Right ventricle myocardium superior (tissue), 1 donor: ENCODE data around the gene C1QTNF3. TPM values are rescaled to one million over a fixed set of nuclear protein-coding genes. Genes with fewer than 3 reads are reported as not detected.

Experiments
- ATAC-seq: fragments of 200-7000 bp; cut with Tn5 transposase; one replicate; pipeline ENCODE4 v1.9.1; 2020; ENCODE audit warnings: mild to moderate bottlenecking; ENCODE audit not compliant: poor library complexity
- DNase-seq: peaks from one replicate; pipeline ENCODE4 v3.0.0-alpha.2; 2020
- intact Hi-C: fragments of 100-400 bp; cut with DNase I; formaldehyde crosslinking; loops from one replicate; pipeline ENCODE4 v1.11.2; 2022
- total RNA-seq: library from RNA; stranded (reverse); fragmentation: NEBNext Ultra II Directional; extraction: Animal tissue kit (Norgen Biotek cat#: 25700); gene quantifications from one replicate; pipeline ENCODE4 v1.2.1, GENCODE V29; 2021
- donor health status: DM: no; HTN: yes; CAD: no; lungs with severe emphysema.

C1QTNF3 gene
- total RNA-seq, 1 donor from 2014 or later = 0.70 TPM

GRCh38 chr5:34007201-34007620 lies 35.8 kb downstream of the C1QTNF3 start:
- ATAC-seq = peak; percentile 35
- intact Hi-C loops = no loop called here
- DNase-seq = peak; percentile 43

- no peak for ATAC-seq
- DNase-seq = no peak
- intact Hi-C loops = no loop called here
Measured at GRCh38 chr5:34005681-34006080, 37.3 kb downstream of the C1QTNF3 start.

GRCh38 chr5:34005211-34005610 lies 37.8 kb downstream of the C1QTNF3 start:
- ATAC-seq (no peak), DNase-seq (no peak)
- intact Hi-C loops = no loop called here

- no peak for ATAC-seq
- no peak for DNase-seq
- intact Hi-C loops = no loop called here
Measured at GRCh38 chr5:34003941-34004340, 39.1 kb downstream of the C1QTNF3 start.

GRCh38 chr5:34002629-34003328 lies 40.2 kb downstream of the C1QTNF3 start:
- ATAC-seq (no peak), DNase-seq (no peak)
- intact Hi-C loops = no loop called here

- no peak for DNase-seq
- no peak for ATAC-seq
- intact Hi-C loops = no loop called here
Measured at GRCh38 chr5:34001241-34001841, 41.7 kb downstream of the C1QTNF3 start.

- intact Hi-C loops = loop anchor here (5.0 kb wide), 1 partner anchor 467 kb away; no protein-coding TSS in a partner anchor
- no peak for ATAC-seq
- no peak for DNase-seq
Measured at GRCh38 chr5:33999978-34000377, 43.0 kb downstream of the C1QTNF3 start.

GRCh38 chr5:33997331-33997983 lies 45.6 kb downstream of the C1QTNF3 start:
- DNase-seq (peak; percentile 52), ATAC-seq (peak; percentile 93)
- intact Hi-C loops = loop anchor here (5.0 kb wide), 1 partner anchor 470 kb away; no protein-coding TSS in a partner anchor

GRCh38 chr5:33995865-33996264 lies 47.1 kb downstream of the C1QTNF3 start:
- DNase-seq (no peak), ATAC-seq (no peak)
- intact Hi-C loops = loop anchor here (5.0 kb wide), 1 partner anchor 471 kb away; no protein-coding TSS in a partner anchor

- ATAC-seq (no peak), DNase-seq (no peak)
- intact Hi-C loops = loop anchor here (5.0 kb wide), 1 partner anchor 472 kb away; no protein-coding TSS in a partner anchor
Measured at GRCh38 chr5:33994845-33995244, 48.2 kb downstream of the C1QTNF3 start.

- intact Hi-C loops = no loop called here
- ATAC-seq (no peak), DNase-seq (no peak)
Measured at GRCh38 chr5:33992864-33993263, 50.1 kb downstream of the C1QTNF3 start.

GRCh38 chr5:33985447-33985846 lies 57.6 kb downstream of the C1QTNF3 start:
- ATAC-seq (no peak), DNase-seq (no peak)
- intact Hi-C loops = no loop called here

GRCh38 chr5:33984671-33985124 lies 58.3 kb downstream of the C1QTNF3 start, which contains the start of gene SLC45A2:
TSS of gene SLC45A2 (minus strand) at chr5:33984693. CDS start at chr5:33984583, 110 bp downstream.
- no peak for DNase-seq
- ATAC-seq = no peak
- intact Hi-C loops = no loop called here

- DNase-seq (no peak), ATAC-seq (no peak)
- intact Hi-C loops = no loop called here
Measured at GRCh38 chr5:33984178-33984577, 58.8 kb downstream of the C1QTNF3 start.

GRCh38 chr5:33981408-33982162 lies 61.4 kb downstream of the C1QTNF3 start:
- intact Hi-C loops = no loop called here
- no peak for DNase-seq
- ATAC-seq = no peak

- DNase-seq = no peak
Measured at GRCh38 chr5:33980030-33980429, 63.0 kb downstream of the C1QTNF3 start.

GRCh38 chr5:33978306-33978705 lies 64.7 kb downstream of the C1QTNF3 start:
- ATAC-seq = no peak
- intact Hi-C loops = no loop called here
- DNase-seq = no peak

More at GRCh38 chr5:33980030-33980429, 63.0 kb downstream of the C1QTNF3 start:
- ATAC-seq = no peak
- intact Hi-C loops = no loop called here

- DNase-seq (no peak), ATAC-seq (no peak)
- intact Hi-C loops = no loop called here
Measured at GRCh38 chr5:33976307-33976706, 66.7 kb downstream of the C1QTNF3 start.

- intact Hi-C loops = no loop called here
- DNase-seq = no peak
- no peak for ATAC-seq
Measured at GRCh38 chr5:33975852-33976251, 67.2 kb downstream of the C1QTNF3 start.
